ENCODE results near the gene TOP3B.

Gene TOP3B

DNA sequence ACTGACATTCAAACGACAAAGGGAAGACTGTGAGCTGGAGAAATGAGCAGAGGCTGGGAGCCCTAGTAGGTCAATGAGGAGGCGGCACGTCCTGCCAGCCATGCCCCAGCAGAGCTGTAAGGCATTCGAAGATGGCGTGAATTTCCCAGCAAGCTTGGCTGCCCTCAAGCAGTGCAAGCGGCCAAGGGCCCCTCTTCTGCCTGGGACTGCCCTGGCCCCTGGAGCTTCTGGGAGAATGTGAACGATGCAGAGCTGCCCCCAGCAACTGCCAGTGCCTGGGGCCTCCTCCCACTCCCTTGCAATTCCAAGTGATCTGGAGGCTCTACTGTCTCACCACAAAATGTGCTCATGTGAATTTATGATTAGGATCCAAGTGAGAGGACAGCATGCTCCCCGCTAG, 34.2 kb downstream of the TOP3B start (continued):
- TF ChIP-seq, protein P1, sequence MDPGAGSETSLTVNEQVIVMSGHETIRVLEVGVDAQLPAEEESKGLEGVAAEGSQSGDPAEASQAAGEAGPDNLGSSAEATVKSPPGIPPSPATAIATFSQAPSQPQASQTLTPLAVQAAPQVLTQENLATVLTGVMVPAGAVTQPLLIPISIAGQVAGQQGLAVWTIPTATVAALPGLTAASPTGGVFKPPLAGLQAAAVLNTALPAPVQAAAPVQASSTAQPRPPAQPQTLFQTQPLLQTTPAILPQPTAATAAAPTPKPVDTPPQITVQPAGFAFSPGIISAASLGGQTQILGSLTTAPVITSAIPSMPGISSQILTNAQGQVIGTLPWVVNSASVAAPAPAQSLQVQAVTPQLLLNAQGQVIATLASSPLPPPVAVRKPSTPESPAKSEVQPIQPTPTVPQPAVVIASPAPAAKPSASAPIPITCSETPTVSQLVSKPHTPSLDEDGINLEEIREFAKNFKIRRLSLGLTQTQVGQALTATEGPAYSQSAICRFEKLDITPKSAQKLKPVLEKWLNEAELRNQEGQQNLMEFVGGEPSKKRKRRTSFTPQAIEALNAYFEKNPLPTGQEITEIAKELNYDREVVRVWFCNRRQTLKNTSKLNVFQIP (CRISPR knock-in tag; IDR thresholded peaks at IDR 0.05; ENCODE audit: borderline replicate concordance, low read depth), result no peak
- TF ChIP-seq RARB (CRISPR knock-in tag; IDR thresholded peaks at IDR 0.05), result no peak
- TF ChIP-seq ZNF565 (CRISPR knock-in tag; conservative IDR thresholded peaks at IDR 0.05; ENCODE audit: low read depth), result no peak
- TF ChIP-seq ESRRG (CRISPR knock-in tag; IDR thresholded peaks at IDR 0.05), result no peak
- no peak for TF ChIP-seq ZFP30 (CRISPR knock-in tag; IDR thresholded peaks at IDR 0.05)

GRCh38 chr22:21947040-21948014, 35.3 kb downstream of the TOP3B start:
- TF ChIP-seq TOX (CRISPR knock-in tag; IDR thresholded peaks at IDR 0.05; ENCODE audit: borderline replicate concordance) (no peak), CREB5 (CRISPR knock-in tag; IDR thresholded peaks at IDR 0.05; ENCODE audit: low read depth) (no peak), ESRRG (CRISPR knock-in tag; IDR thresholded peaks at IDR 0.05) (no peak), RARB (CRISPR knock-in tag; IDR thresholded peaks at IDR 0.05) (no peak), TCF4 (CRISPR knock-in tag; IDR thresholded peaks at IDR 0.05; ENCODE audit: borderline replicate concordance) (no peak), OSR1 (CRISPR knock-in tag; IDR thresholded peaks at IDR 0.05) (no peak), TSHZ2 (CRISPR knock-in tag; IDR thresholded peaks at IDR 0.05) (no peak), ZNF8 (CRISPR knock-in tag; IDR thresholded peaks at IDR 0.05) (no peak), ZNF565 (CRISPR knock-in tag; conservative IDR thresholded peaks at IDR 0.05; ENCODE audit: low read depth) (no peak), PATZ1 (CRISPR knock-in tag; IDR thresholded peaks at IDR 0.05; ENCODE audit: borderline replicate concordance) (no peak), ZFP30 (CRISPR knock-in tag; IDR thresholded peaks at IDR 0.05) (no peak), ARNTL (CRISPR knock-in tag; IDR thresholded peaks at IDR 0.05; ENCODE audit: borderline replicate concordance, low read depth) (no peak), BACH2 (CRISPR knock-in tag; IDR thresholded peaks at IDR 0.05; ENCODE audit: borderline replicate concordance) (no peak), ISL1 (CRISPR knock-in tag; IDR thresholded peaks at IDR 0.05) (no peak)
- peak; percentile 75 for ATAC-seq

DNA sequence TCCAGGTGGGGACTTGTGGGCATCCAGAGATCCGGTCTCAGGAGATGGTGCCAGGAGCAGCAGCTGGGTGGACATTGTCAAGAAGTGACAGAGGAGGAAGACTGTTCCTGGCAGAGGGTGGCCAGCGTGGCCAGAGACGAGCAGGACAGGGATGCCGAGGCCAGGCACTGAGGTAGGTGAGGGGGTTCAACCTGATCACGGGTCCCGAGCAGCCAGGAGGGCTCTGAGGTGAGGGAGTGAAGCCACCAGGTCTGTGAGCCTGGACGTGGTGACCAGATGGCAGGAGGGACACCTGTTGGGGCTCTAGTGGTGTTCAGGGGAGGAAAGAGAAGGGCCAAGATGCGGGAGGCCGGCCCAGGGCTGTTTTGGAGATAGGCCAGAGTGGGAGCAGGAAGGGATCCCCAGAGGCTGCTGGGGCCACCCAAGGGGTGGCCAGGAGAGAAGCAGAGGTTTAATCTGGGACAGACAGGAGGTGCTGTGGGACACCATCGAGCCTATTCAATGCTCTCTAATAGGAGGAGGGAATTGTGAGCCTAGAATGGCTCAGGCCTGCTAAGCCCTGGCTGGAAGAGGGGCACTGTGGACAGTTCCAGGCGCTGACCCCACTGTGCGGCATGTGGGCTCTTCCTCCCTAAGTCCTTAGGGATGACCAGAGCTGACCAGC, 36.2 kb downstream of the TOP3B start:
- no peak for ATAC-seq
- TF ChIP-seq PATZ1 (CRISPR knock-in tag; IDR thresholded peaks at IDR 0.05; ENCODE audit: borderline replicate concordance) (no peak), BACH2 (CRISPR knock-in tag; IDR thresholded peaks at IDR 0.05; ENCODE audit: borderline replicate concordance) (no peak), ZNF565 (CRISPR knock-in tag; conservative IDR thresholded peaks at IDR 0.05; ENCODE audit: low read depth) (no peak), CREB5 (CRISPR knock-in tag; IDR thresholded peaks at IDR 0.05; ENCODE audit: low read depth) (no peak)

All from SK-N-SH treated with all-trans-retinoic acid at 6 μM for 48 hours (cell line).